ENCODE measurements around the gene ATP6V1G2. TPM values are rescaled to one million over a fixed set of nuclear protein-coding genes. Genes with fewer than 3 reads are reported as not detected.

The ATP6V1G2 gene
- total RNA-seq, 1 donor from 2014 or later = 95.6 TPM

DNA sequence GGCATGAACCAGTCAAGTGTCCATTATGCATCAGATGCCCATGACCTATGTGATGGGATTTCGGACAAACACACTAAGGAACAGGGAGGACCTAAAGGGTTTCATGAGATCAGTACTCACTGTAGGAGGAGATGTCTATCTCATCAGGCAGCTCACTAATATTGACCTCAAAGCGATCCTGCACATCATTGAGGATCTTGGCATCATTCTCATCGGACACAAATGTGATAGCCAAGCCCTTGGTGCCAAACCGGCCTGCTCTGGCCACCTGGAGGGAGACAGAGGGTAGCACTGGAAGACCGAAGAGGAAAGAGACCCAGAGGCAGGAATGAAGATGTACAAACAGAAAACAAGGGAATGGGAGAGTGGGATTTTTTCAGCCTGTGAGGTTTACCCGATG lies 15.7 kb downstream of the ATP6V1G2 start:
- Mint-ChIP-seq H3K9me3 (ENCODE audit: unreplicated experiment) (peaks cover 3% of the 10 kb centered on the region), H3K27me3 (ENCODE audit: unreplicated experiment) (peaks cover 8% of the 10 kb centered on the region), H3K36me3 (ENCODE audit: unreplicated experiment) (peaks cover 8% of the 10 kb centered on the region), H3K27ac (ENCODE audit: unreplicated experiment) (no peak overlapping the region), H3K4me3 (ENCODE audit: unreplicated experiment) (no peak overlapping the region), H3K4me1 (ENCODE audit: low read depth, unreplicated experiment) (peaks cover 3% of the 10 kb centered on the region)
- DNase-seq = no peak
- TF ChIP-seq, protein P1, sequence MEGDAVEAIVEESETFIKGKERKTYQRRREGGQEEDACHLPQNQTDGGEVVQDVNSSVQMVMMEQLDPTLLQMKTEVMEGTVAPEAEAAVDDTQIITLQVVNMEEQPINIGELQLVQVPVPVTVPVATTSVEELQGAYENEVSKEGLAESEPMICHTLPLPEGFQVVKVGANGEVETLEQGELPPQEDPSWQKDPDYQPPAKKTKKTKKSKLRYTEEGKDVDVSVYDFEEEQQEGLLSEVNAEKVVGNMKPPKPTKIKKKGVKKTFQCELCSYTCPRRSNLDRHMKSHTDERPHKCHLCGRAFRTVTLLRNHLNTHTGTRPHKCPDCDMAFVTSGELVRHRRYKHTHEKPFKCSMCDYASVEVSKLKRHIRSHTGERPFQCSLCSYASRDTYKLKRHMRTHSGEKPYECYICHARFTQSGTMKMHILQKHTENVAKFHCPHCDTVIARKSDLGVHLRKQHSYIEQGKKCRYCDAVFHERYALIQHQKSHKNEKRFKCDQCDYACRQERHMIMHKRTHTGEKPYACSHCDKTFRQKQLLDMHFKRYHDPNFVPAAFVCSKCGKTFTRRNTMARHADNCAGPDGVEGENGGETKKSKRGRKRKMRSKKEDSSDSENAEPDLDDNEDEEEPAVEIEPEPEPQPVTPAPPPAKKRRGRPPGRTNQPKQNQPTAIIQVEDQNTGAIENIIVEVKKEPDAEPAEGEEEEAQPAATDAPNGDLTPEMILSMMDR (IDR thresholded peaks at IDR 0.05; ENCODE audit: partially characterized antibody, unreplicated experiment) = no peak

- Mint-ChIP-seq H3K27ac (ENCODE audit: unreplicated experiment) (no peak overlapping the region), H3K9me3 (ENCODE audit: unreplicated experiment) (peaks cover 2% of the 10 kb centered on the region), H3K4me3 (ENCODE audit: unreplicated experiment) (no peak overlapping the region), H3K4me1 (ENCODE audit: low read depth, unreplicated experiment) (peaks cover 3% of the 10 kb centered on the region), H3K27me3 (ENCODE audit: unreplicated experiment) (peaks cover 8% of the 10 kb centered on the region), H3K36me3 (ENCODE audit: unreplicated experiment) (peaks cover 8% of the 10 kb centered on the region)
- DNase-seq = no peak
- TF ChIP-seq, protein P1 (IDR thresholded peaks at IDR 0.05; ENCODE audit: partially characterized antibody, unreplicated experiment) = no peak
These were observed 16.9 kb downstream of the ATP6V1G2 start for GRCh38 chr6:31529329-31530150.

DNA sequence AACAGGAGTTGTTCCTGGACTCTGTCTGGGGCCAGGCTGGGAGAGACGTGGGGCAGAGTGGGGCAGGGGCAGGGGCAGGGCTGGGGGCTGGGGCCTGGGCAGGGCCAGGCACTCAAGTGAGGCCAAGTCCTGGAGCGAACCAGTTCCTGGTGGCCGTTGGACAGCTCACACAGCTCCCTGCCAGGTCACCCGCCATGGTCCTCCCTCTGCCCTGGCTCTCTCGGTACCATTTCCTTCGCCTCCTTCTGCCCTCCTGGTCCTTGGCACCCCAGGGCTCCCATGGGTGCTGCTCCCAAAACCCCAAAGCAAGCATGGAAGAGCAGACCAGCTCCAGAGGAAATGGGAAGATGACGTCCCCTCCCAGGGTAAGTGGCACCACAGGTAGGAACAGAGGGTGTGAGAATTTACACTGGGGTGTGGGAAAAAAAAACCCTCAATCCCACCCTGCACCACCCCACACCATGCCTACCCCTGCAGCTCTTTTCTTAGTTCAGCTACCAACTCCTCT lies 17.5 kb downstream of the ATP6V1G2 start, which contains the start of gene MCCD1:
TSS of gene MCCD1 (plus strand) at position 142 of the 508 bp plus-strand sequence. CDS start at position 195, 53 bp downstream.
- TF ChIP-seq, protein P1 (IDR thresholded peaks at IDR 0.05; ENCODE audit: partially characterized antibody, unreplicated experiment) = no peak
- Mint-ChIP-seq H3K4me1 (ENCODE audit: low read depth, unreplicated experiment) (peaks cover 3% of the 10 kb centered on the region), H3K27me3 (ENCODE audit: unreplicated experiment) (peaks cover 6% of the 10 kb centered on the region), H3K4me3 (ENCODE audit: unreplicated experiment) (no peak within 1 kb of the TSS), H3K9me3 (ENCODE audit: unreplicated experiment) (no peaks in the 10 kb centered on the region), H3K27ac (ENCODE audit: unreplicated experiment) (no peak within 1 kb of the TSS), H3K36me3 (ENCODE audit: unreplicated experiment) (peaks cover 8% of the 10 kb centered on the region)
- no peak for DNase-seq

DNA sequence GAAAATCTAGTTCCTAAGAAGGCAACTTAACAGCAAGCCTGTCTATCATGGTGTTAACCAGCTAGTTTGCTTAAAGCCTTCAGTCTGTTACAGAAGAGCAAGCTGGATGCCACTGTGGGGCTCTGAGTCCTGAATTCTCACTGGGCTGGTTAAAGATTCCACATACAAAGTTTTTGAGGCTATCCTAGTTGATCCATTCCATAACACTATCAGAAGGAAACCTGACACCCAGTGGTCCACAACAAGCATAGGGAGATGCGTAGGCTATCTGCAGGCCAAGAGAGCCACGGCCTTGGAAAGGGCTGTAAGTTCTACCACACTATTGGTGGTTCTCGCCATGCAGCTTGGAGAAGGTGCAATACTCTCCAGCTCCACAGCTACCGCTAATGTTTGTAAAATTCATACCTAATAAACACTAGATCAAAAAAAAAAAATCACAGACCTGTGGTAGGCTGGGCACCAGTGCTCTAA lies 18.1 kb downstream of the ATP6V1G2 start:
- Mint-ChIP-seq H3K27ac (ENCODE audit: unreplicated experiment) (no peak overlapping the region), H3K9me3 (ENCODE audit: unreplicated experiment) (no peaks in the 10 kb centered on the region), H3K36me3 (ENCODE audit: unreplicated experiment) (peaks cover 8% of the 10 kb centered on the region), H3K27me3 (ENCODE audit: unreplicated experiment) (peaks cover 6% of the 10 kb centered on the region), H3K4me3 (ENCODE audit: unreplicated experiment) (no peak overlapping the region), H3K4me1 (ENCODE audit: low read depth, unreplicated experiment) (peaks cover 3% of the 10 kb centered on the region)
- no peak for DNase-seq
- TF ChIP-seq, protein P1 (IDR thresholded peaks at IDR 0.05; ENCODE audit: partially characterized antibody, unreplicated experiment) = no peak

Measured in glutamatergic neuron (in vitro differentiated cells).